ENCODE measurements around the gene NDUFV2.
"Not testable (repeated sequence)": the region's sequence is repeated elsewhere in the genome, so short reads cannot be mapped to it uniquely, and the experiment has no call there.

The NDUFV2 gene

DNA sequence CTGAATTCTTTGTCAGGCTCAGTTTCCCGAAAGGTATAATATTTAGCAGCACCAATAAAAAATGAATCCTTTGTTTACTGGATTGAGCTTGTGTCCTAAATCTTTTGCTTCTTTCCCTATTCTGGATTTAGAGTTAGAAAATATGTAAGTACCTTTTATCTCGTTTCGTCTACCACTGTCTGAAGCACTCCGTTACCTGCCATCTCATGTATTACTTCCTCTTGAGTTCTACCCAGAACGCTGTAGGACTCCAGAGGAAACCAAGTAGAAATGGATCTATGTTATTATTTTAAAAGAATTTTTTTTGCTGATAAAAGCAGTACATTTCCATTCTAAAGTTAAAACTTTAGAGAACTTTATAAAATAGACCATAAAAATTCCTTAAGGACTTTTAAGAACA is 47.6 kb downstream of the NDUFV2 start:
- DNase-seq (ENCODE audit: low spot score): no peak
- FAIRE-seq: no peak

DNA sequence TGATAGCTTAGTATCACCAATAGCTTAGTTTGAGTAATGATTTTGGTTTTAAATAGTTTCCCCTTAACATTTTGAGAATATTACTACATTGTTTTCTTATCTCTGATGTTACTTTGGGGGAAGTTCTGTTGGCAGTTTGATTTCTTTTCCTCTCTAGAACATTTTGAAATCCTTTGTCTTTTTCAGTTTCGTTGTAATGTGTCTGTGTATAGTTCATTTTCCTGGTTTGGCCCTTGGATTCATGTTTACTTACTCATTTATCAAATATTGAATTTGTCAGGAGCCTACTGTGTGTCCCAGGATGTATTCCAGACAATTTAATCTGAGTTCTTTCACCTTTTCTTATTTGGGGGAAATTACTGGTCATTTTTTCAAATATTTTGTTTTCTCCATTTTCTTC is 50.8 kb downstream of the NDUFV2 start:
- DNase-seq (ENCODE audit: low spot score): no peak
- FAIRE-seq: no peak

DNA sequence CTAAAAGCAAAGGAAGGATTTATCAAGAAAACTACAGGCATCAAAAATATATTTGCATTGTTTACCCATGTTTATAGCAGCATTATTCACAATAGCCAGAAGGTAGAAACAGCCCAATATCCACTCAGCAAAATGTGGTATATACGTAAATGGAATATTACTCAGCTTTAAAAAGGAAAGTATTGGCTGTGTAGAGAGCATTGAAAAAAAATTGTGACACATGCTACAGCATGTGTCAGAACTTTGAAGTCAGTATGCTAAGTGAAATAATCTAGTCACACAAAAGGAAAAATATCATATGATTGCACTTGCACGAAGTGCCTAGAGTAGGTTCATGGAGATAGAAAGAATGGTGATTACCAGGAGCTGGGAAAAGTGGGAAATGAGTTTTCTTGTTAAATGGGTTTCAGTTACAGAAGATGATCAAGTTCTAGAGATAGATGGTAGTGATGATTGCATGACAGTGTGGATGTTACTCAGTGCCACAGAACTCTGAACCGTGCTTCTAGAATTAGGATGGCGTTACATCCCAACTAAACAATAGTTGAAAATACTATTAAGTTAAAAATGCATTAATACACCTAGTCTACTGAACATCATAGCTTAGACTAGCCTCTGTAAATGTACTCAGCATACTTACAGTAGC is 54.2 kb downstream of the NDUFV2 start:
- FAIRE-seq: no peak
- DNase-seq (ENCODE audit: low spot score): no peak

DNA sequence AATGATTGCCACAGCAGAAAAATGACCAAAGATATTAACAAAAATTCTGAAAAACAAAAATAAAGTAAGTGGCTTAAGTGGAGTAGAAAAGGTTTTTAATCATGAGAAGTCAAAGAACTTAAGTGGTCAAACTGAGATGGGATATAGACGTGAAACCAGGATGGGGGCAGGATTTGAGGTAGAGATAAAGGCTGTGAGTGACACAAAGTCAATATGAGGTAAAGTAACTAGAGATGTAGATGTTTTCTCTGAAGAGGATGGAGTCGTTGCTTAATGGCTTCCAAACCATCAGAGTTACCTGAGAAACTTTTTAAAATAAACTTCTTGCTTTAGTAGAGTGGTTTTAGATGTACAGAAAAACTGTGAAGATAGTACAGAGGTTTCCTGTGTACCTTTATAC is 55.3 kb downstream of the NDUFV2 start:
- DNase-seq (ENCODE audit: low spot score) (no peak), FAIRE-seq (no peak)

DNA sequence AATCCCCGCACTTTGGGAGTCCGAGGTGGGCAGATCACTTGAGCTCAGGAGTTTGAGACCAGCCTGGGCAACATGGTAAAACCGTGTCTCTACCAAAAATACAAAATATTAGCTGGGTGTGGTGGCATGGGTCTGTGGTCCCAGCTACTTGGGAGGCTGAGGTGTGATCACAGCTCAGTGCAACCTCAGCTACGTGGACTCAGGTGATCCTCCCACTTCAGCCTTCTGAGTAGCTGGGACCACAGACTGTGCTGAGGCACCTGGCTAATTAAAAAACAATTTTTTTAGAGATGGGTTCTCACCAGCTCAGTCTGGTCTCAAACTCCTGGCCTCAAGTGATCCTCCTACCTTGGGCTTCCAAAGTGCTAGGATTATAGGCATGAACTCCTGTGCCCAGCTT is 57.5 kb downstream of the NDUFV2 start:
- FAIRE-seq: no peak
- no peak for DNase-seq (ENCODE audit: low spot score)

DNA sequence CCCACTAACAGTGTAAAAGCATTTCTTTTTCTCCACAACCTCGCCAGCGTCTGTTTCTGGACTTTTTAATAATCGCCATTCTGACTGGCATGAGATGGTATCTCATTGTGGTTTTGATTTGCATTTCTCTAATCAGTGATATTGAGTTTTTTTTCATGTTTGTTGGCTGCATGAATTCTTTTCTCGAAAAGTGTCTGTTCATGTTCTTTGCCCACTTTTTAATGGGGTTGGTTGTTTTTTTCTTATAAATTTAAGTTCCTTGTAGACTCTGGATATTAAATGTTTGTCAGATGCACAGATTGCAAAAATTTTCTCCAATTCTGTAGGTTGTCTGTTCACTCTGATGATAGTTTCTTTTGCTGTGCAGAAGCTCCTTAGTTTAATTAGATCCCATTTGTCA is 60.2 kb downstream of the NDUFV2 start:
- FAIRE-seq: not testable (repeated sequence)

DNA sequence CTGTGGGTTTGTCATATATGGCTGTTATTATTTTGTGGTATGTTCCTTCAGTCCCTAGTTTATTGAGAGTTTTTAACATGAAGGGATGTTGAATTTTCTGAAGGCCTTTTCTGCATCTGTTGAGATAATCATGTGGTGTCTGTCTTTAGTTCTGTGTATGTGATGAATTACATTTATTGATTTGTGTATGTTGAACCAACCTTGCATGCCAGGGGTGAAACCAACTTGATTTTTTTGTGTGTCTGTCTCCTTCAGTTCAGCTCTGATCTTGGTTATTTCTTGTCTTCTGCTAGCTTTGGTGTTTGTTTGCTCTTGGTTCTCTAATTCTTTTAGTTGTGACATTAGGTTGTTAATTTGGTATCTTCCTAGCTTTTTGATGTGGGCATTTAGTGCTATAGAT is 61.6 kb downstream of the NDUFV2 start:
- not testable (repeated sequence) for DNase-seq (ENCODE audit: low spot score); FAIRE-seq

More for the DNA sequence above, 60.2 kb downstream of the NDUFV2 start:
- not testable (repeated sequence) for DNase-seq (ENCODE audit: low spot score)

DNA sequence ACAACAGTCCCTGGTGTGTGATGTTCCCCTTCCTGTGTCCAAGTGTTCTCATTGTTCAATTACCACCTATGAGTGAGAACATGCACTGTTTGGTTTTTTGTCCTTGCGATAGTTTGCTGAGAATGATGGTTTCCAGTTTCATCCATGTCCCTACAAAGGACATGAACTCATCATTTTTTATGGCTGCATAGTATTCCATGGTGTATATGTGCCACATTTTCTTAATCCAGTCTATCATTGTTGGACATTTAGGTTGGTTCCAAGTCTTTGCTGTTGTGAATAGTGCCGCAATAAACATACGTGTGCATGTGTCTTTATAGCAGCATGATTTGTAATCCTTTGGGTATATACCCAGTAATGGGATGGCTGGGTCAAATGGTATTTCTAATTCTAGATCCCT is 63.4 kb downstream of the NDUFV2 start:
- not testable (repeated sequence) for FAIRE-seq; DNase-seq (ENCODE audit: low spot score)

DNA sequence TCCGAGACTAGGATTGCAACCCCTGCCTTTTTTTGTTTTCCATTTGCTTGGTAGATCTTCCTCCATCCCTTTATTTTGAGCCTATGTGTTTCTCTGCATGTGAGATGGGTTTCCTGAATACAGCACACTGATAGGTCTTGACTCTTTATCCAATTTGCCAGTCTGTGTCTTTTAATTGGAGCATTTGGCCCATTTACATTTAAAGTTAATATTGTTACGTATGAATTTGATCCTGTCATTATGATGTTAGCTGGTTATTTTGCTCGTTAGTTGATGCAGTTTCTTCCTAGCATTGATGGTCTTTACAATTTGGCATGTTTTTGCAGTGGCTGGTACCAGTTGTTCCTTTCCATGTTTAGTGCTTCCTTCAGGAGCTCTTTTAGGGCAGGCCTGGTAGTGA is 67.0 kb downstream of the NDUFV2 start:
- not testable (repeated sequence) for DNase-seq (ENCODE audit: low spot score); FAIRE-seq

DNA sequence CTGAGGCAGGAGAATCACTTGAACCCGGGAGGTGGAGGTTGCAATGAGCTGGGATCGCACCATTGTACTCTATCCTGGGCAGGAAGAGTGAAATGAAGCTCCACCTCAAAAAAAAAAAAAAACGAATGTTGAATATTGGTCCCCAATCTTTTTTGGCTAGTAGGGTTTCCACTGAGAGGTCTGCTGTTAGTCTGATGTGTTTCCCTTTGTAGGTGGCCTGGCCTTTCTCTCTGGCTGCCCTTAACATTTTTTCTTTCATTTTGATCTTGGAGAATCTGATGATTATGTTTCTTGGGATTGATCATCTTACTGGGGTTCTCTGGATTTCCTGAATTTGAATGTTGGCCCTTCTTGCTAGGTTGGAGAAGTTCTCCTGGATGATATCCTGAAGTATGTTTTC is 69.4 kb downstream of the NDUFV2 start:
- not testable (repeated sequence) for FAIRE-seq

DNA sequence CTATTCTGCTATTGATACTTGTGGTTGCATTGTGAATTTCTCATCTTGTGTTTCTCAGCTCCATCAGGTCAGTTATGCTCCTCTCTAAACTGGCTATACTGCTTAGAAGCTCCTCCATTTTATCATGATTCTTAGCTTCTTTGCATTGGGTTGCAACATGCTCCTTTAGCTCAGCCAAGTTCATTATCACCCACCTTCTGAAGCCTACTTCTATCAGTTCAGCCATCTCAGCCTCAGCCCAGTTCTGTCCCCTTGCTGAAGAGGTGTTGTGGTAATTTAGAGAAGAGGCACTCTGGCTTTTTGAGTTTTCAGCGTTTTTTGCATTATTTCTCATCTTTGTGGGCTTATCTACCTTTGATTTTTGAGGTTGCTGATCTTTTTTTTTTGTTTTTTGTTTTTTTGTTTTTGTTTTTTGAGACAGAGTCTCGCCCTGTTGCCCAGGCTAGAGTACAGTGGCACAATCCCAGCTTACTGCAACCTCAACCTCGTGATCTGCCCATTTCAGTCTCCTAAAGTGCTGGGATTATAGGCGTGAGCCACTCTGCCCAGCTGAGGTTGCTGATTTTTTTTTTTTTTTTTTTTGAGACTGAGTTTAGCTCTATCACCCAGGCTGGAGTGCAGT is 70.1 kb downstream of the NDUFV2 start:
- FAIRE-seq (no peak), DNase-seq (ENCODE audit: low spot score) (no peak)

More for the DNA sequence above, 69.4 kb downstream of the NDUFV2 start:
- DNase-seq (ENCODE audit: low spot score): not testable (repeated sequence)

DNA sequence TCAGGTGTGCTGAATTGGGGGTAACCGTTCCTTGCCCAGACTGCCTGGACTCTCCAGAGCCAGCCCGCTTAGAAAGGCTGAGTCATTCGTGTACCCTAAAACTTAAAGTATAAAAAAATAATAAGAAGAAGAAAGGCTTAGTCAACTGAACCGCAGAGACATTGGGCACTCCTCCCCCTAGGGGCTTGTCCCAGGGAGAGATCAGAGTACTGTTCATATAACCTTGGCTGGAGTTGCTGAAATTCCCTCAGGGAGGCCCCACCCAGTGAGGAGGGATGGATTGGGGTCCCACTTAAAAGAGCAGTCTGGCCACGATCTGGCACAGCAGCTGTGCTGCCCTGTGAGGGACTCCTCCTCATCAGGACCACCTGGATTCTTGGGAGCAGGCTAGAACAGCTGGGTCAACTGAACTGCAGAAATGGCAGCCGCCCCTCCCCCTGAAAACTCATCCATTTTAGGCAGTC is 71.3 kb downstream of the NDUFV2 start:
- DNase-seq (ENCODE audit: low spot score): no peak
- FAIRE-seq: no peak

DNA sequence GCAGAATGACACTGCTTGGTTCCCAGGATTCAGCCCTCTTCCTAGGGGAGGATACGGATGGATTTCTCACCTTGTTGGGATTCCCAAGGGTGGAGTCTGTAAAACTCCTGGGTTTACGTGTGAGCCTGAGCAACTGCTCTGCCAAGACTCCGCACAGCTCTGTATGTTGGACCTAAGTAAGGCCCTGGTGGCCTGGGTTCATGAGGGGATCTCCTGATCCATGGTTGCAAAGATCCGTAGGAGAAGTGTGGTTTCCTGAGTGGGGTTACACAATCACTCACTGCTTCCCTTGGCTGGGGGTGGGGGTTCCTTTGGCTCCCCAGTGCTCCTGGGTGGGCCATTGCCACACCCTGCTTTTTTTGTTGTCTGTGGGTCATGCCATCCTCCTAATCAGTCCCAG is 71.8 kb downstream of the NDUFV2 start:
- DNase-seq (ENCODE audit: low spot score) (no peak), FAIRE-seq (no peak)

DNA sequence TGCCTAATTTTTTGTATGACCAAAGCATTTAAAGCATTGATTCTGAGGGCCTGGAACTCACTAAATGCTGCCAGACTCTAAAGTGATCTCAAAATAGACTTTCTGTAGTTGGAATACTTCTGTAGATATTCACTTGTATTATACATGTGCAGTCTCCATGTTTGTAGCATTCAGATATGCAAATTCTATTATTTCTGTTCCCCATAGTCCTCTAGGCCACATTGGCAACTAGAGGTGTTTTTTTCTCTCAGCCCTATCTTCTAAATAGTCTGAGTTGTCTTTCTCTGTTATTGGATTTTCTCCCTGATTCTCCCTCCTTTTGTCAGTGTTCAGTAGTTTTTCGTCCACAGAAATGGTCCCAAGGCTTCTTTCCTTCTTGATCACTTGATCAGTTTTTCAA is 72.6 kb downstream of the NDUFV2 start:
- FAIRE-seq: no peak
- DNase-seq (ENCODE audit: low spot score): no peak

DNA sequence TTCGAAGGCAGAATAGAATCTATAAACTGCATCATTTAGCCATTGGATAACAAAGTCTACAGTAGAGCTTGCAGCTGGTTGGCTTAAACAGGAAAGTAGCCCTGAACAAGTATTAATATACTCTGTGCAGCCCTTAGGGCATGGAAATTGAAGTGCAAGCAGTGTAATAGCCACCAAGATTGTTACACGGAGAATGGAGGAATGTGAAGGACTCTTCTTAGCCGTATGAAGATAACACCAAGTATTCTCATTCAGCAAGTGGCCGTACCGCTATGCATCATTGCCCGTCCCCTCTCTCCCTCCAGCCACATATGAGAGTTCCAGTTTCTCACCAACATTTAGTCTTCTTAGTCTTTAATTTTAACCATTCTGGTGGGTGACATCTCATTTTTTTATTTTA is 74.5 kb downstream of the NDUFV2 start:
- DNase-seq (ENCODE audit: low spot score) (no peak), FAIRE-seq (peak; percentile 32)

DNA sequence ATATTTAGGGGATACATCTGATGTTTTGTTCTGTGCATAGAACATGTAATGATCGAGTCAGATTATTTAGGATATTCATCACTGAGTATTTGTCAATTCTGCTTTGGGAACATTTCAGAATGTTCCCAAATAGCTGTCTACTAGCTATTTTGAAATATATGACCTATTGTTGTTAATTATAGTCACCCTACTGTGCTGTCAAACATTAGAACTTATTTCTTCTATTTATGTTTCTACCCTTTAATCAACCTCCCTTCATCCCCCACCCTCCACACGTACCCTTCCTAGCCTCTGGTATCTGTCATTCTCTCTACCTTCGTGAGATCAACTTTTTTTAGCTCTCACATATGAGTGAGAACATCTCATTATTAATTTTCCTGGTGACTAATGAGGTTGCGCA is 75.0 kb downstream of the NDUFV2 start:
- FAIRE-seq: no peak

DNA sequence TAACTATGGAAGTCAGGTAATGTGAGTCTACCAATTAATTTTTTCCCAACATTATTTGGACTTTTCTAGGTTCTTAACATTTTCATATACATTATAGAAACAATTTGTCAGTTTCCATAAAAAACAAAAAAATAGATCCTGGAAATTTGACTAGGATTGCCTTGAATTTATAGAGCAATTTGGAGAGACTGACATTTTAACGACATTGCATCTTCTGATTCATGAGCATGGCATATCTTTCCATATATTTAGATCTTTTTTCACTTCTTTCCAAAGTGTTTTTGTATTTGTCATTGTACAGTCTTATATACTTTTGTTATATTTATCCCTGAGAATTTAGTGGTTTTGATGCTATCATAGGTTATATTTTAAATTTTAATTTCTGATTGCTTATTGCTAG is 76.1 kb downstream of the NDUFV2 start:
- FAIRE-seq (no peak), DNase-seq (ENCODE audit: low spot score) (no peak)

More for the DNA sequence above, 75.0 kb downstream of the NDUFV2 start:
- no peak for DNase-seq (ENCODE audit: low spot score)

DNA sequence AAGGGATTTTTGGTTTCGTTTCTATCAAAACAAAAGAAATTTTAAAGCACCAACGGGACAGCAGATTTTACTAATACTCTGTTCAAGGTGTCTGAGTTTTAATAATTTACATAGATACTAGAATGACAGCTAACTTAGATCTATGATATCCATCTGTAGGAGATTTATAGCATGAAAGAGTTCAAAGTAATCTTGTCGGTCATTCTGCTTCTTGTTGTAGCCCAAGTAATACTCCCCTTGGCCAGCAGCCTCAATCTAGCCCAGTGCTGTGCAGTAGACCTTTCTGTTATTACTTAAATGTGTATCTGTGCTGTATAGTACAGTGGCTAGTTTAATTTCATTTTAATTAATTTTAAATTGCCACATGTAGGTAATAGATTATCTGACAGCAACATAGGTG is 78.8 kb downstream of the NDUFV2 start:
- FAIRE-seq (no peak), DNase-seq (ENCODE audit: low spot score) (no peak)

DNA sequence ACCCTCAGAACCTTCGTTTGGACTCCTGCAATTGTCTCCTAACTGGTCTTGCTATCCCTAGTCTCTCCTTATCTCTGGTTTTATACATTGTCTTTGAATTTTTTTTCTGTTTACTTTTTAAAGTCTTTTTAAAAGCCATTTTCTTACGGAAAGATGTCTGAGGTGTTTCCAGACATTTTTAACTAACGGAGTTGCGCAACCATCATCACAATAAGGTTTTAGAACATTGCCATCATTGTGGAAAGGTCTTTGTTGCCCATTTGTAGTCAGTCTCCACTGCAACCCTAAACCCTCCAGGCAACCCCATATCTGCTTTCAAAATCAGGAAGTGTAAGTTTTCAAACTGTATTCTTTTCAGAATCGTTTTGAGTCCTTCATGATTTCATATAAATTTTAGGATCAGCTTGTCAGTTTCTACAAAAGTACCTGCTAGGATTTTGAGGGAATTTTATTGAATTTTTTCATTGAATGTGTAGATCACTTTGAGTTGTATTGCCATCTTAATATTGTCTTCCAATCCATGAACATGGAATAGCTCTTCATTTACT is 80.4 kb downstream of the NDUFV2 start:
- no peak for DNase-seq (ENCODE audit: low spot score)
- FAIRE-seq: no peak

Data from urothelium cell line (cell line).